HEK293 (cell line): Measurements from ENCODE around the gene CAB39.

ENCODE experiments used
- BCL11A ChIP-seq: fragments of 450-650 bp; formaldehyde crosslinking; IDR thresholded peaks from 2 replicates; pipeline ENCODE4 v1.5.1; 2016; ENCODE audit warnings: low read depth, missing biosample characterization, missing genetic modification characterization
- HOXC10 ChIP-seq: sonication (generic); formaldehyde crosslinking; IDR thresholded peaks from 2 replicates; pipeline ENCODE4 v1.8.1; 2023; ENCODE audit warnings: mild to moderate bottlenecking, missing genetic modification reagents
- KLF17 ChIP-seq: fragments of 450-650 bp; formaldehyde crosslinking; IDR thresholded peaks from 2 replicates; pipeline ENCODE4 v1.5.1; 2016; ENCODE audit warnings: missing biosample characterization, missing genetic modification characterization
- KLF9 ChIP-seq: fragments of 450-650 bp; formaldehyde crosslinking; IDR thresholded peaks from 2 replicates; pipeline ENCODE4 v1.5.1; 2016; ENCODE audit warnings: missing biosample characterization, missing genetic modification characterization, low read depth
- MEIS1 ChIP-seq: sonication (generic); formaldehyde crosslinking; IDR thresholded peaks from 2 replicates; pipeline ENCODE4 v1.8.1; 2022; ENCODE audit warnings: missing genetic modification reagents, mild to moderate bottlenecking, borderline replicate concordance
- PRDM1 ChIP-seq: fragments of 450-650 bp; formaldehyde crosslinking; IDR thresholded peaks from 2 replicates; pipeline ENCODE4; 2016; ENCODE audit warnings: missing biosample characterization, missing genetic modification characterization
- REST ChIP-seq: fragments of 450-650 bp; formaldehyde crosslinking; IDR thresholded peaks from 2 replicates; pipeline ENCODE4 v1.5.1; 2016; ENCODE audit warnings: missing biosample characterization, missing genetic modification characterization
- TRIM28 ChIP-seq: IDR thresholded peaks from 2 replicates; pipeline ENCODE4 v1.6.1; 2011; ENCODE audit warnings: low read length, control low read depth, borderline replicate concordance
- ZBTB1 ChIP-seq: fragments of 450-650 bp; formaldehyde crosslinking; IDR thresholded peaks from 2 replicates; pipeline ENCODE4 v1.5.1; 2016; ENCODE audit warnings: missing biosample characterization, missing genetic modification characterization
- ZBTB11 ChIP-seq: fragments of 450-650 bp; formaldehyde crosslinking; conservative IDR thresholded peaks from 2 replicates; pipeline ENCODE4 v1.5.1; 2016; ENCODE audit warnings: low read depth, missing biosample characterization, missing genetic modification characterization
- ZBTB6 ChIP-seq: fragments of 450-650 bp; formaldehyde crosslinking; IDR thresholded peaks from 2 replicates; pipeline ENCODE4 v1.5.1; 2017; ENCODE audit warnings: missing biosample characterization, missing genetic modification characterization
- ZBTB8A ChIP-seq: fragments of 450-650 bp; formaldehyde crosslinking; IDR thresholded peaks from 2 replicates; pipeline ENCODE4 v1.5.1; 2016; ENCODE audit warnings: missing biosample characterization, missing genetic modification characterization
- ZFP69B ChIP-seq: fragments of 450-650 bp; formaldehyde crosslinking; IDR thresholded peaks from 2 replicates; pipeline ENCODE4 v1.5.1; 2016; ENCODE audit warnings: missing biosample characterization, missing genetic modification characterization
- ZNF112 ChIP-seq: fragments of 450-650 bp; formaldehyde crosslinking; IDR thresholded peaks from 2 replicates; pipeline ENCODE4 v1.5.0; 2017; ENCODE audit warnings: missing biosample characterization, missing genetic modification characterization
- ZNF184 ChIP-seq: fragments of 450-650 bp; IDR thresholded peaks from 2 replicates; pipeline ENCODE4 v1.5.1; 2018; ENCODE audit warnings: missing biosample characterization, mild to moderate bottlenecking, missing genetic modification characterization
- ZNF2 ChIP-seq: fragments of 450-650 bp; formaldehyde crosslinking; IDR thresholded peaks from 2 replicates; pipeline ENCODE4 v1.5.1; 2016; ENCODE audit warnings: missing biosample characterization, missing genetic modification characterization
- ZNF214 ChIP-seq: fragments of 450-650 bp; formaldehyde crosslinking; IDR thresholded peaks from 2 replicates; pipeline ENCODE4 v1.5.1; 2017; ENCODE audit warnings: missing biosample characterization, mild to moderate bottlenecking, missing genetic modification characterization, borderline replicate concordance
- ZNF266 ChIP-seq: fragments of 450-650 bp; formaldehyde crosslinking; IDR thresholded peaks from 2 replicates; pipeline ENCODE4 v1.5.1; 2016; ENCODE audit warnings: missing biosample characterization, missing genetic modification characterization, low read depth
- ZNF280C ChIP-seq: fragments of 450-650 bp; formaldehyde crosslinking; IDR thresholded peaks from 2 replicates; pipeline ENCODE4 v1.5.1; 2016; ENCODE audit warnings: missing biosample characterization, missing genetic modification characterization
- ZNF341 ChIP-seq: fragments of 450-650 bp; formaldehyde crosslinking; IDR thresholded peaks from 2 replicates; pipeline ENCODE4; 2016; ENCODE audit warnings: low read depth, missing biosample characterization, missing genetic modification characterization
- ZNF398 ChIP-seq: fragments of 450-650 bp; formaldehyde crosslinking; IDR thresholded peaks from 2 replicates; pipeline ENCODE4 v1.5.1; 2017; ENCODE audit warnings: missing biosample characterization, missing genetic modification characterization
- ZNF560 ChIP-seq: fragments of 450-650 bp; formaldehyde crosslinking; IDR thresholded peaks from 2 replicates; pipeline ENCODE4 v1.5.1; 2017; ENCODE audit warnings: missing biosample characterization, missing genetic modification characterization, borderline replicate concordance
- ZNF624 ChIP-seq: fragments of 450-650 bp; formaldehyde crosslinking; IDR thresholded peaks from 2 replicates; pipeline ENCODE4 v1.5.1; 2017; ENCODE audit warnings: missing biosample characterization, missing genetic modification characterization
- ZNF677 ChIP-seq: fragments of 450-650 bp; IDR thresholded peaks from 2 replicates; pipeline ENCODE4 v1.5.0; 2018; ENCODE audit warnings: missing biosample characterization, mild to moderate bottlenecking, missing genetic modification characterization, moderate library complexity
- ZNF776 ChIP-seq: fragments of 450-650 bp; formaldehyde crosslinking; IDR thresholded peaks from 2 replicates; pipeline ENCODE4 v1.5.0; 2017; ENCODE audit warnings: missing biosample characterization, missing genetic modification characterization, borderline replicate concordance
- ZNF785 ChIP-seq: fragments of 450-650 bp; formaldehyde crosslinking; IDR thresholded peaks from 2 replicates; pipeline ENCODE4 v1.5.1; 2016; ENCODE audit warnings: missing biosample characterization, missing genetic modification characterization
- ZSCAN23 ChIP-seq: fragments of 450-650 bp; formaldehyde crosslinking; IDR thresholded peaks from 2 replicates; pipeline ENCODE4 v1.5.1; 2016; ENCODE audit warnings: missing biosample characterization, missing genetic modification characterization

CAB39 gene

GRCh38 chr2:230666885-230667712 is 45.5 kb upstream of the CAB39 start (continued):
- 0 out of 2 replicates have a peak, but pooled peaks have one; percentile 17 for TF ChIP-seq KLF17 (tag by site-specific recombination)
- TF ChIP-seq ZNF341 (tag by site-specific recombination) = no peak
- TF ChIP-seq ZNF398 (tag by site-specific recombination) = no peak
- TF ChIP-seq PRDM1 (tag by site-specific recombination) = no peak
- TF ChIP-seq REST (tag by site-specific recombination) = no peak
- TF ChIP-seq ZNF266 (tag by site-specific recombination) = no peak
- no peak for TF ChIP-seq ZBTB1 (tag by site-specific recombination)
- TF ChIP-seq ZNF112 (tag by site-specific recombination) = no peak
- TF ChIP-seq KLF9 = no peak
- TF ChIP-seq ZBTB8A (tag by site-specific recombination) = peak; percentile 68
- TF ChIP-seq BCL11A (tag by site-specific recombination) = no peak
- TF ChIP-seq ZBTB6 = no peak
- TF ChIP-seq ZNF184 (tag by site-specific recombination) = no peak
- no peak for TF ChIP-seq ZBTB11
- TF ChIP-seq ZNF214 (tag by site-specific recombination) = no peak
- TF ChIP-seq HOXC10 = no peak
- peak; percentile 97 for TF ChIP-seq ZFP69B (tag by site-specific recombination)
- no peak for TF ChIP-seq ZNF280C
- no peak for TF ChIP-seq ZSCAN23 (tag by site-specific recombination)
- no peak for TF ChIP-seq ZNF560 (tag by site-specific recombination)
- TF ChIP-seq ZNF2 = no peak
- no peak for TF ChIP-seq ZNF677
- TF ChIP-seq TRIM28 = no peak
- no peak for TF ChIP-seq ZNF624 (tag by site-specific recombination)
- TF ChIP-seq ZNF785 (tag by site-specific recombination) = no peak
- no peak for TF ChIP-seq ZNF776 (tag by site-specific recombination)
- no peak for TF ChIP-seq MEIS1
